ENCODE measurements around the gene LY6G6D. TPM values are rescaled to one million over a fixed set of nuclear protein-coding genes. Genes with fewer than 3 reads are reported as not detected.
A peak's percentile ranks its signal among the peaks of the same experiment; 100 is the strongest.

Gene LY6G6D, protein sequence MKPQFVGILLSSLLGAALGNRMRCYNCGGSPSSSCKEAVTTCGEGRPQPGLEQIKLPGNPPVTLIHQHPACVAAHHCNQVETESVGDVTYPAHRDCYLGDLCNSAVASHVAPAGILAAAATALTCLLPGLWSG
- polyA plus RNA-seq (ENCODE audit: insufficient read length in 4 of 4): under 1 TPM in 1 of 4 donors, not detected in 3; 0.82 TPM

DNA sequence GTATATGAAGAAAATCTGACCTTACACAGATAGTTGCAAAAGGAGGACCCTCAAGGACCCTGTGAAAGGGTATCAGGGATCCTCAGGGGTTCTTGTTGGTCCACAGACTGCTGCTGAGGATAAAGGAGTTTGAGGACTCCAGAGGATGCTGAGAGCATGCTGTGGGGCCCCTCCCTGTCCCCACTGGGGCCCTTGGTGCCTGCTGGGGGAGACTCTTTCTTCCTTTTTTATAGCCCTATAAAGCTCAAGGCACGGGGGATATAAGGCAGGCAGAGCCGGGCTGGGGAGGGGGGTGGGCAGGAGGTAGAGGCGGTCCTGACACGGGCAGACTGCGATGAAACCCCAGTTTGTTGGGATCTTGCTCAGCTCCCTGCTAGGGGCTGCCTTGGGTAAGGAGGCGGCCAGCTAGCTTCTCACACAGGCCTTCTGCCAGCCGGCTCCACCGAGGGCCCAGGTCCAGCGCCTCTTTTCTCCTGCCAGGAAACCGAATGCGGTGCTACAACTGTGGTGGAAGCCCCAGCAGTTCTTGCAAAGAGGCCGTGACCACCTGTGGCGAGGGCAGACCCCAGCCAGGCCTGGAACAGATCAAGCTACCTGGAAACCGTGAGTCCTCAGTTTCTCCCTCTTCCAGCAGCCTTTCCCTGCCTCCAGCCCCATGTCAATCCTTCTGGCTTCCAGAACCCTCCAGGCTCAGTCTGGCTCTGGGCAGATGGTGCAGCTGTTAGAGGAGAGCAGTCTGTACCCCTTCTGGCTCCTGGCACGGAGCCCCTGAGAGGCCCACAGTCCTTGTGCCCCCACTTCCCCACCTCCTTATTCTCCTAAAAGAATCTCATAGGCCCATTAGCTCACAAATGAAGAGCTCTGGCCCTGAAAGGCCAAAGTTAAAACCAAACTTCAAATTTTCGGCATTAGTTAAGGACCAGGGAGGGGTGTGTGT is at the start of gene LY6G6D:
Gene LY6G6D (plus strand): TSS at position 327 of the 937 bp plus-strand sequence. CDS start 8 bp downstream, at position 335.
- DNase-seq (ENCODE audit: low read depth in 4 of 4, low spot score in 3 of 4): no peak

GRCh38 chr6:31665501-31666336 is 49.4 kb upstream of the LY6G6D start, which contains the start of gene CSNK2B:
Gene CSNK2B (plus strand): TSS chr6:31666080. CDS start chr6:31666832, 752 bp downstream.
- peak; percentile 92 to 97 (median 95) for DNase-seq (ENCODE audit: low read depth in 4 of 4, low spot score in 3 of 4)

DNA sequence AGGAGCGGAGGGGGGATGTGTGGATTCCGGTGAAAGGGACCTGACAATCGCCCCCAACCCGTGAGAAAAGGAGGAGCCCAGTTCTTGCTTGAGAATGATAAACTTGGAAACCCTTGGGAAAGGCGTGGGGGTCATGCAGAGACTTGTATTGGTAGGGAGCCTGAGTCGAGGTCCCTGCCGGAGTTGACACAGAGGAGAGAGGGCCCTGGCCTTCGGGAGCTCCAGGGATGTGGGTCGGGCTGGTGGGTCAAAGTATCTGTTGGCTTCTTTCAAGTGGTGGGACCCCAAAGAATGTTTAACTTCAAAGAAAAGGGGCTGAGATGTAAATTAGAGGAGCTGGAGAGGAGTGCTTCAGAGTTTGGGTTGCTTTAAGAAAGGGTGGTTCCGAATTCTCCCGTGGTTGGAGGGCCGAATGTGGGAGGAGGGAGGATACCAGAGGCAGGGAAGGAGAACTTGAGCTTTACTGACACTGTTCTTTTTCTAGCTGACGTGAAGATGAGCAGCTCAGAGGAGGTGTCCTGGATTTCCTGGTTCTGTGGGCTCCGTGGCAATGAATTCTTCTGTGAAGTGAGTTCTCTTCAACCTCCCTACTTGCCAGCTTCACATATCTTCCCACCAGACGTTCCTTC is 48.7 kb upstream of the LY6G6D start:
- no peak for DNase-seq (ENCODE audit: low read depth in 4 of 4, low spot score in 3 of 4)

DNA sequence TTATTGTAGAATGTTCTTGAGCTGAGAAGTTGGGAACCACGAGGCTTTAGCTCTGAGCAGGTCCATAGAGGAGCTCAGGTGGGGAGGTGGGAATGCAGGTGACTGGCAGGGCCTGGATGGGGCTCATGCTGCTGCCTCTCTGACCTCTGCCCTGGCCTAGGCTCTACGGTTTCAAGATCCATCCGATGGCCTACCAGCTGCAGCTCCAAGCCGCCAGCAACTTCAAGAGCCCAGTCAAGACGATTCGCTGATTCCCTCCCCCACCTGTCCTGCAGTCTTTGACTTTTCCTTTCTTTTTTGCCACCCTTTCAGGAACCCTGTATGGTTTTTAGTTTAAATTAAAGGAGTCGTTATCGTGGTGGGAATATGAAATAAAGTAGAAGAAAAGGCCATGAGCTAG is 45.5 kb upstream of the LY6G6D start, which contains the start of gene LY6G5B:
Gene LY6G5B (plus strand): TSS at position 301 of the 400 bp plus-strand sequence. CDS start 975 bp downstream, outside the sequence.
- no peak for DNase-seq (ENCODE audit: low read depth in 4 of 4, low spot score in 3 of 4)

- no peak for DNase-seq (ENCODE audit: low read depth in 4 of 4, low spot score in 3 of 4)
Observed at GRCh38 chr6:31676322-31676903, 38.7 kb upstream of the LY6G6D start.

DNA sequence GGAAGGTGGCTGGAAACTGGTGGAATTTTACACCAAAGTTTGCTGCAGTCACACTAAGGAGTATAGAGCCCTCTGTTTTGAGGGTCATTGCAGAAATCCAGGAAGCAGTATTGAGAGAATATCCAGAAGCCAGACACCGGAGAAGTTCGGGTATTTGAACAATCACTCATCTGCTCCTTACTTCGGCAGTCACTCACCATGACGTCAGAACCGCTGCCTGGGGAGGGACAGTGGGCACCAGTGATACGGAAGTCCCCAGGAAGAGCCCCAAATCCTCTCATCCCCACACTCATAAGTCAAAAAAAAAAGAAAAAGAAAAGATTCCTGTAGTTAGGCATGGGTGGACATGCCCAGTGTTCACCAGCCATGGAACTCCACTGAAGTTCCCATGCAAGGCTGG is 38.2 kb upstream of the LY6G6D start:
- DNase-seq (ENCODE audit: low read depth in 4 of 4, low spot score in 3 of 4): no peak

- DNase-seq (ENCODE audit: low read depth in 4 of 4, low spot score in 3 of 4): no peak
Observed at GRCh38 chr6:31677955-31678354, 37.2 kb upstream of the LY6G6D start.

GRCh38 chr6:31680226-31681134 is 34.7 kb upstream of the LY6G6D start, which contains the start of gene LY6G5C:
Gene LY6G5C (minus strand): TSS chr6:31681067. CDS start chr6:31680373, 694 bp downstream.
- DNase-seq (ENCODE audit: low read depth in 4 of 4, low spot score in 3 of 4): peak in 1 of 4 donors; percentile 77

- no peak for DNase-seq (ENCODE audit: low read depth in 4 of 4, low spot score in 3 of 4)
Observed at GRCh38 chr6:31681135-31681671, 33.9 kb upstream of the LY6G6D start.

GRCh38 chr6:31683591-31683990 is 31.6 kb upstream of the LY6G6D start:
- DNase-seq (ENCODE audit: low read depth in 4 of 4, low spot score in 3 of 4): no peak

DNA sequence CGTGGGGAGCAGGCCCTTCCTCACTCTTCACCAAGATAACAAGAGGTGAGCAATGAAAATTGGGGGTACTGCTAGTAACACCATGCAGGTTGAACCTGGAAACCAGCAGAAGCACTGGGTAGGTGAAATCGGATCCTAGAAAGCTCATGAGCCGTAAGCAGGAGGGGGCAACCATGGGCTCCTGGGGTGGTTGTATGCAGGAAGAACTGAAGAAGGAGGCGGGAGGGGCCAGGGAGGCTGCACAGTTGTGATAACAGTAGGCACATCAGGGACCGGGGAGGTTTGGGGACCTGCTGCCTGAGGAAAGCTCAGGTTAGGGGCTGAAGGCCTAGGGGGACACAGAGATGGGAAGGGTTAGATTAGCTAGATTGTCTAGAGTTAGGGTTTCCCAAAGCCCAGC is 28.7 kb upstream of the LY6G6D start:
- no peak for DNase-seq (ENCODE audit: low read depth in 4 of 4, low spot score in 3 of 4)

DNA sequence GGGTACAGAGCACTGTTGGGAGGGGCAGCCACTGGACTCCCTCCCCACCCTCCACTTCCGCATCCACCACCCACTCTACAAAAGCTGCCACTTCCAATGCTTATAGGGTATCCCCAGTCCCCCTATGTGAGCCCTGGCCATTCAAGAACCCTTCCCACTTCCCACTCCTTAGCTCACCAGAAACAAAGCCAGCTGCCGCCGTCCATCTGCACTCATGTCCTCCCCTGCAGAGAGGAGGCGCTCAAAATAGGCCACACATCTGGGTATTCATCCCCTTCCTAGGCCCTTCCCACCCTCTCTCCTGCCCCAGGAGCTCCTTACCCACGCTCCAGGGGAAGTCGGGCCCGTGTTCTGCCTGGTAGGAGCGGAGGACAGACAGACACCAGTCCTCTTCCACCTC is 27.8 kb upstream of the LY6G6D start:
- DNase-seq (ENCODE audit: low read depth in 4 of 4, low spot score in 3 of 4): no peak

- no peak for DNase-seq (ENCODE audit: low read depth in 4 of 4, low spot score in 3 of 4)
Observed at GRCh38 chr6:31687860-31688693, 27.1 kb upstream of the LY6G6D start.

GRCh38 chr6:31689249-31690110 is 25.7 kb upstream of the LY6G6D start:
- no peak for DNase-seq (ENCODE audit: low read depth in 4 of 4, low spot score in 3 of 4)

- no peak for DNase-seq (ENCODE audit: low read depth in 4 of 4, low spot score in 3 of 4)
Observed at GRCh38 chr6:31690231-31691077, 24.7 kb upstream of the LY6G6D start.

- no peak for DNase-seq (ENCODE audit: low read depth in 4 of 4, low spot score in 3 of 4)
Observed at GRCh38 chr6:31691078-31691463, 24.1 kb upstream of the LY6G6D start.

Measured in right renal pelvis (tissue), 4 donors.